ENCODE measurements around the gene PDGFRB.

Gene PDGFRB

DNA sequence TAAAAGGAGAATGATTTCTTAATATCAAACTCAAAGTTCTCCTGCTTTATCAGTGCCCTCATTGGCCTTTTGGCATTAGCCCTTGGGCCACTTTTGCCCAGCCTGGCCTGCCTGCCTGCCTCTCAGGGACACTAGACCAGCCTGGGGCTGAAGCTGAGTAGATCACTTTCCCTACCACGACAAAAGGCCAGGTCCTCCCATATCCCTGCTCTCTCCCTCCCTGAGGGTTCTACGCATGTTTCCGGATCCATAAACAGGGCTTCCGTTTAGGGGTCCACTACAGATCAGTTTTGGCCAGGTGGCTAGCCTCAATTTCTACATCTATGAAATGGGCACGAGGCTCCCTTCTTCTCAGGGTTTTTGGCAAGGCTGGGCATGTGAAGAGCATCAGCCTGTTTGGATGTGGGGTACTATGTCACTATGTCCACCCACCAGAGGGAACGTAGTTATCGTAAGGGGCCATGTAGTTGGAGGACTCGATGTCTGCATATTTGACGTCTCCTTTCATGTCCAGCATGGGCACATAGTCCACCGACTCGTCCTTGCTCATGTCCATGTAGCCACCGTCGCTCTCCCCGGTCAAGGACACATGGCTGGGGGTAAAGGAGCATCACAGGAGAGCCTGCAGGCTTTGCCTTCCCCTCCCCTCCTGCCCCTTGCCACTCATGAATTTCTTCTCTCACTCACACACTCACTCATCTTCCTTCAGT is 34.0 kb downstream of the PDGFRB start:
- no peaks in the 10 kb centered on the region for H3K9me3 ChIP-seq (ENCODE audit: control insufficient read depth, low read length)
- no peak overlapping the region for H3K4me3 ChIP-seq (ENCODE audit: low read depth, low read length)
- H2AFZ ChIP-seq = no peak overlapping the region
- TF ChIP-seq, protein P1, sequence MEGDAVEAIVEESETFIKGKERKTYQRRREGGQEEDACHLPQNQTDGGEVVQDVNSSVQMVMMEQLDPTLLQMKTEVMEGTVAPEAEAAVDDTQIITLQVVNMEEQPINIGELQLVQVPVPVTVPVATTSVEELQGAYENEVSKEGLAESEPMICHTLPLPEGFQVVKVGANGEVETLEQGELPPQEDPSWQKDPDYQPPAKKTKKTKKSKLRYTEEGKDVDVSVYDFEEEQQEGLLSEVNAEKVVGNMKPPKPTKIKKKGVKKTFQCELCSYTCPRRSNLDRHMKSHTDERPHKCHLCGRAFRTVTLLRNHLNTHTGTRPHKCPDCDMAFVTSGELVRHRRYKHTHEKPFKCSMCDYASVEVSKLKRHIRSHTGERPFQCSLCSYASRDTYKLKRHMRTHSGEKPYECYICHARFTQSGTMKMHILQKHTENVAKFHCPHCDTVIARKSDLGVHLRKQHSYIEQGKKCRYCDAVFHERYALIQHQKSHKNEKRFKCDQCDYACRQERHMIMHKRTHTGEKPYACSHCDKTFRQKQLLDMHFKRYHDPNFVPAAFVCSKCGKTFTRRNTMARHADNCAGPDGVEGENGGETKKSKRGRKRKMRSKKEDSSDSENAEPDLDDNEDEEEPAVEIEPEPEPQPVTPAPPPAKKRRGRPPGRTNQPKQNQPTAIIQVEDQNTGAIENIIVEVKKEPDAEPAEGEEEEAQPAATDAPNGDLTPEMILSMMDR (IDR thresholded peaks at IDR 0.05) = no peak
- no peak overlapping the region for H3K9ac ChIP-seq
- no peaks in the 10 kb centered on the region for H3K27me3 ChIP-seq (ENCODE audit: control insufficient read depth, insufficient read depth, low read length)
- no peaks in the 10 kb centered on the region for H3K79me2 ChIP-seq
- no peak overlapping the region for H3K4me2 ChIP-seq (ENCODE audit: low read length)
- no peak overlapping the region for H3K27ac ChIP-seq
- no peaks in the 10 kb centered on the region for H3K36me3 ChIP-seq (ENCODE audit: control insufficient read depth, insufficient read depth, low read length)
- H3K4me1 ChIP-seq = no peaks in the 10 kb centered on the region

DNA sequence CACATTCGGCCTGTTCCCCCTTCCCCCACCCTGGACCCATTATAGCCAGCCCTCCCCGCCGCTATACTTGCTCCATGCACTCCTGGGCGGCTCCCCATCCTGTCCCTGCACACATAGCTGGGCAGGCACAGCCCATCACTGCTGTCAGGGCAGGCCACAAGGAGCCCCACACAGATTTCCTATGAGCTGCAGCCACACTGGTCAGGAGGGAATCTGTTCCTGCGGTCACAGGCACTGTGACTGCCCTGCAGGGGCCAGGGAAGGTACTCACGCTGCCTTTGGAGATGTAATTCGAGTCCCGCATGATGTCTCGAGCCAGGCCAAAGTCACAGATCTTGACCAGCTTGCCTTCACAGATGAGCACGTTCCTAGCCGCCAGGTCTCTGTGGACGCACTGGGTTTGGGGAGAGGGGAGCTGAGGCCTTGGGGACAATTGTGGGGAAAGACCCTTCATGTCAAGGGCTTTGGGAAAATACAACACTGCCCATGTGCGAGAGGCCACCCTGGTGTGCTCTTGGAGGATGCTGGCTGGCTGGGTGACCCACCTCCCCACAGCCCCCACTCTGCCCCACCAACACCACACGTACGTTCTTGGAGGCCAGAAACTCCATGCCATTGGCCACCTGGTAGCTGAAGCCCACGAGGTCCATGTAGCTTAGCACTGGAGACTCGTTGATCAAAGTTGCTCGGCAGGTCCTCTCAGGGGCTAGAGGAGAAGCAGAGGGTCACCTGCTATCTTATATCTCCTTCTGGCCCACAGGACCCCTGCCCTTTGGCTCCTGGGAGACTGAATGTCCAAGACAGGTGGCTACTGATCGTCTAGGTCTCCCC is 34.8 kb downstream of the PDGFRB start:
- Histone ChIP-seq H3K36me3 (ENCODE audit: control insufficient read depth, insufficient read depth, low read length) (no peaks in the 10 kb centered on the region), H3K9me3 (ENCODE audit: control insufficient read depth, low read length) (no peaks in the 10 kb centered on the region), H3K27ac (no peak overlapping the region), H3K27me3 (ENCODE audit: control insufficient read depth, insufficient read depth, low read length) (no peaks in the 10 kb centered on the region), H2AFZ (no peak overlapping the region), H3K4me2 (ENCODE audit: low read length) (no peak overlapping the region), H3K4me1 (no peaks in the 10 kb centered on the region), H3K4me3 (ENCODE audit: low read depth, low read length) (no peak overlapping the region), H3K9ac (no peak overlapping the region), H3K79me2 (no peaks in the 10 kb centered on the region)
- TF ChIP-seq, protein P1 (IDR thresholded peaks at IDR 0.05) = no peak

DNA sequence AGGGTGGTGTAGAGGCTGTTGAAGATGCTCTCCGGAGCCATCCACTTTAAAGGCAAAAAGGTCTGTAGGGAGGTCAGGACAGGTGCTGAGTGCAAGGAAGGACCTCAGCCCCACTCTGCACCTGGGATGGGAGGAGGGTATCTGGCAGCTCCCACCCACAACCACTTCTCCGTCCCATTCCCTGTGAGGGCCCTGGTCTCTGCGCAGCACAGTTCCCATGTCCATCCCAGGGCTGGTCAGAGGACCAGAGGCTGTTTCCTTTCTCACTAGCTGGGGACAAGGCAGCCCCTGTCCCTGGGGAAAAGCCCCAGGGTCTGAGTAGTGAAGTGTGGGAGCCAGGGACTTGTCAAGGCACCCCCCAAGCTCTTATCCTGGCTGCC is 35.6 kb downstream of the PDGFRB start:
- H3K36me3 ChIP-seq (ENCODE audit: control insufficient read depth, insufficient read depth, low read length) = no peaks in the 10 kb centered on the region
- H3K4me1 ChIP-seq = no peaks in the 10 kb centered on the region
- H3K79me2 ChIP-seq = no peaks in the 10 kb centered on the region
- TF ChIP-seq, protein P1 (IDR thresholded peaks at IDR 0.05) = no peak
- H3K27ac ChIP-seq = no peak overlapping the region
- H3K4me2 ChIP-seq (ENCODE audit: low read length) = no peak overlapping the region
- H2AFZ ChIP-seq = no peak overlapping the region
- no peak overlapping the region for H3K4me3 ChIP-seq (ENCODE audit: low read depth, low read length)
- no peaks in the 10 kb centered on the region for H3K9me3 ChIP-seq (ENCODE audit: control insufficient read depth, low read length)
- H3K27me3 ChIP-seq (ENCODE audit: control insufficient read depth, insufficient read depth, low read length) = no peaks in the 10 kb centered on the region
- no peak overlapping the region for H3K9ac ChIP-seq

DNA sequence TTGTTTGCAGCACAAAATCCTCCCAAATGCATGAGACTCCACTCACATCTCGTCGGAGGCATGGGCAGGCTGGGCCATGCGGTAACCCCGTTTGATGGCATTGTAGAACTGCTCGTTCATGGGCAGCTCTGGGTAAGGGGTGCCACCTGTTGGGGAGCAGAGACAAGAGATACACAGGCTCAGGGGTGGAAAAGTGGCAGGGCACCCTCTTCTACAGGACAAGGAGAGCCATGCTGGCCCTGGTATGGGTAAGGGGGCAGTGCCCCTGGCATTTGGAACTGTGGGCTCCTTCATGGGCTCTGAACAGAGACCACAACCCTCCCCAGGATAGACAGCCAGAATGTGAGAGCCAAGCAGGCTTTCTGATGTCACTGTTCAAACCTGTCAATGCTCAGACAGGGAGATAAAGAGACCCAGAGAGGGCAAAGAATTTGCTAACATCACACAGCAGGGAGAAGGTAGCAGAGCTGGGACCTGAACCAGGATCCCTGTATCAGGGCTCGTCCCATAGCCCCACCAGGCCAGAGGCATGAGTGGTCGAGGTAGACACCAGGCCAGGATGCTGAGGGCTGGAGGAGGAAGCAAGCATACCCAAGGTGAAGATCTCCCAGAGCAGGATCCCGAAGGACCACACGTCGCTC is 36.1 kb downstream of the PDGFRB start:
- H3K4me2 ChIP-seq (ENCODE audit: low read length) = no peak overlapping the region
- no peak overlapping the region for H2AFZ ChIP-seq
- H3K9me3 ChIP-seq (ENCODE audit: control insufficient read depth, low read length) = no peaks in the 10 kb centered on the region
- no peaks in the 10 kb centered on the region for H3K79me2 ChIP-seq
- H3K36me3 ChIP-seq (ENCODE audit: control insufficient read depth, insufficient read depth, low read length) = no peaks in the 10 kb centered on the region
- H3K27ac ChIP-seq = no peak overlapping the region
- TF ChIP-seq, protein P1 (IDR thresholded peaks at IDR 0.05) = no peak
- H3K27me3 ChIP-seq (ENCODE audit: control insufficient read depth, insufficient read depth, low read length) = no peaks in the 10 kb centered on the region
- no peak overlapping the region for H3K4me3 ChIP-seq (ENCODE audit: low read depth, low read length)
- no peak overlapping the region for H3K9ac ChIP-seq
- no peaks in the 10 kb centered on the region for H3K4me1 ChIP-seq

Measured in parathyroid adenoma (tissue), 2 donors.